Measurements from ENCODE around the gene SAP130.

SAP130 gene

DNA sequence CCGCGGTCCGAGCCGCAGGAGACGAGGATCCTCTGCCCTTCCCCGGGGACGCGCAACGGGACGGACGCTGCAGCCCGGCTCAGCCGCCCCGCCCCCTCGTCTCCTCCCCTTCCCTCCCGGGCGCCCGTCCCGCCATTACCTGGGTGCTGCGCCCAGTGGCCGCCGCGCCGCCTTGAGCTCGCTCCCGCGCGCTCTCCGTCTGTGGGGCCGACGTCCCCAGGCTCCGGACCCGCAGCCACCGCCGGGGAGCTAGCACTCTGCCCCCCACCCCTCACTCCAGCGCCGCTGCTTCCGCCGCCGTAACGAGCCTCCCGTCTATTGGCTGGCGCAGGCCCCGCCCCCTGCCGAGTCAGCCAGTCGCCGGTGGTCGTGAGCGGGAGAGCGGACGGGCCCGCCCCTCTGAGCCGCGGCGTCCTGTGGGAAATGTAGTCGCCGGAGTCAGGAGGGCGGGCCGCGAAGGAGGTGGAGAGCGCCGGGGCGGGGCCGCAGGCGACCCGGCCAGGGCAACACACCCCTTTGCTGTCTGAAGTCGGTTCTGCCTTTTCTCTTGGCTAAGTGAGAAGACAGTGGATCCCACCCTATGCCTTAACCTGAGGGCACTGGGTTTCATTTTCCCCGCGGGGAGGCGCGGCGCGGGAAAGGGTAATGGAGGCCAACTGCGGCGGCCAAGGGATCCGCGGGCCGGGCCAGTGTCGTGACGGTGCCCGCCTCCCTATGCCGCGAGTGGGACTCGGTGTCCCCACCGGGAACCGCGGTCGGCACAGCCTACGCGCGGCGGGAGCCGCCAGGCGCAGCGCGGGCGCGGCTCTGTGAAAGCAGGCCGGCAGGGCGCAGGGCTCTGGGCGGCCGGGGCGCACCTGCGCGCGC is at the start of gene SAP130:
Gene SAP130, minus strand, starts transcription at position 259 of the 867 bp plus-strand sequence. CDS start 1,767 bp downstream, outside the sequence.
- peak; percentile 91 for DNase-seq

DNA sequence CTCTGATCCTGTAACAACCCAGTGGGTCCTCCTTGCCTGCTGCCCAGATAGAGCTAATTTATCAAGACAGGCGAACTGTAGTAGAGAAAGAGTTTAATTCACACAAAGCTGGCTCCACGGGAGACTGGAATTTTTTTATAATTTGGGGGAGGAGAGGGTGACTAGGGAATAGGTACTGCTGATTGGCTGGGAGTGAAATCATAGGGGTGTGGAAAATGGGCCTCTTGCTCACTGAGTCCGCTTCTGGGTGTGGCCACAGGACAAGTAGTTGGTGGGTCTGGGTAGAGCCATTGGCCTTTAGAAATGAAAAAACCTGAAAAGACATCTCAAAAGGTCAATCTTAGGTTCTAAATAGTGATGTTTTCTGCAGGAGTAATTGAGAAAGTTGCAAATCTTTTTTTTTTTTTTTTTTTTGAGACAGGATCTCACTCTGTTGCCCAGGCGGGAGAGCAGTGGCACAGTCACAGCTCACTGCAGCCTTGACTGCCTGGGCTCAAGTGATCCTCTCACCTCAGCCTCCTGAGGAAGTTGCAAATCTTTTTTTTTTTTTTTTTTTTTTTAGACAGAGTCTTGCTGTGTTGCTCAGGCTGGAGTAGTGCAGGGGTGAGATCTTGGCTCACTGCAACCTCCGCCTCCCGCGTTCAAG is 48.7 kb upstream of the SAP130 start:
- no peak for DNase-seq

DNA sequence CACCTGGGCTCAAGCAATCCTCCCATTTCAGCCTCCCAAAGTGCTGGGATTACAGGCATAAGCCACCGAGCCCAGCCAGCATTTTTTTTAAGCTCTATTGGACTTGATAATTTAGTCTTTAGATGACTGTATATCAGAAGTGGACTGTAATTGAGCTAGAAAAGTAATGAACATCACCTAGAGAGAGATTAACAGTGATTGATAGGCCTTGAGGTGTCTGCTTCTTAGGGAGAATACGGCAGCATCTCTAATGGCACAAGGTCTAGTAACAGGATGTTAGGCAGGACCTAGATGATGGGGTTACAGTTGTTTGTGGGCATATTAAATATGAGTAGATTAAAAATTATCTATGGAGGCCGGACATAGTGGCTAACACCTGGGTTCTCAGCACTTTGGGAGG is 45.4 kb upstream of the SAP130 start:
- DNase-seq = no peak

DNA sequence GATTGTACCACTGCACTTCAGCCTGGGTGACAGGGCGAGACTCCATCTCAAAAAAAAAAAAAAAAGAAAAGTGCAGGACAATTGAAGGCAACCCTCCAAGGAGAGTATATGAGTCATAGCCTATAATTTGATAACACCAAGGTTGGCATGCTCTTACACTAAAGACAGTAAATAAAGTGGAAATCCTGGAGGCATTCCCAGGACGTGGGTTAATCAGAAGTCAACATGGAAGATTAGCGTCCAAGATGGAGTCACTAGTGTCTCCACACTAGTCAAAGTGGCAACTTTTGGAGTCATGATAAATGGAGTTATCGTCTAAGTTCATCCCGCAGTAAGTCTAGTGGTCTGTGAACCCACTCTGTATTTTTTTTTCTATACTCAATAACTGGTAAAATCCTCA is 41.9 kb upstream of the SAP130 start:
- no peak for DNase-seq

DNA sequence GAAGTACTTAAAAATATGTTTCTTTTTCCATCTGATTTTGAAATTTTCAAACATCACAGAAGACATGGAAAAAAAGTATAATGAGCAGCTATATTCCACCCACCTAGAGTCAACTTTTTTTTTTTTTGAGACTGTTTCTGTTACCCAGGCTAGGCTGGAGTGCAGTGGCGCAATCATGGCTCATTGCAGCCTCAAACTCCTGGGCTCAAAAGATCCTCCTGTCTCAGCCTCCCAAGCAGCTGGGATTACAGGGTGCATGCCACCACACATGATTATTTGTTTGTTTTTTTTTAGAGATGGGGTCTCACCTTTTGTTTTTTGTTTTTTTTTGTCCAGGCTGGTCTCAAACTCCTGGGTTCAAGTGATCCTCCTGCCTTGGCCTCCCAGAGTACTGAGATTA is 36.5 kb upstream of the SAP130 start:
- no peak for DNase-seq

DNA sequence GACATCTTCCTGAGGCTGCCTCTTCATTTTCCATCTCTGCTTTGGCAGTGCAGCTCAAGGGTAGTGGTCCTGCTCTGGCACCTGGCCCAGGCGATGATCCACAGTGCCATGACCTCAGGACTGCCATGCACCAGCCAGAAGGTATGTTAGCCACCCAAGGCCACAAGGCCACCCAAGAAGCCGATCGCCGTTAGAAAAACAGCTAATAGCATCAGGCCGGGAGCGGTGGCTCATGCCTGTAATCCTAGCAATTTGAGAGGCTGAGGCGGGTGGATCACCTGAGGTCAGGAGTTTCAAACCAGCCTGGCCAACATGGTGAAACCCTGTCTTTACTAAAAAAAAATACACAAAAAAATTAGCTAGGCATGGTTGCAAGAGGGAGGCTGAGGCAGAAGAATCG is 34.7 kb upstream of the SAP130 start:
- no peak for DNase-seq

DNA sequence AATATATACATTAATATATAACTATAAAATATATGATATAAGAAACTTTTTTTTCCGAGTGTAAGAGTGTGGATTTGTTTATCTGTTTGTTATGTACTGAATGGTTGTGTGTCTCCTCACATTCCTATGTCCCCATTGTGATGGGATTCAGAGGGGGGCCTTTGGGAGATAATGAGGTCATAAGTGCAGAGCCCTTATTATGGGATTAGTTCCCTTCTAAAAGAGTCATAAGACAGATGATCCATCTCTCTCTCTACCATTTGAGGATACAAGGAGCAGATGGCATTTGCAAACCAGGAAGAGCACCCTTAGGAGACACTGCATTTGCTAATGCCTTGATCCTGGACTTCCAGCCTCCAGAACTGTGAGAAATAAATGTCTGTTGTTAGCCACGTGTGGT is 30.3 kb upstream of the SAP130 start:
- DNase-seq = no peak

DNA sequence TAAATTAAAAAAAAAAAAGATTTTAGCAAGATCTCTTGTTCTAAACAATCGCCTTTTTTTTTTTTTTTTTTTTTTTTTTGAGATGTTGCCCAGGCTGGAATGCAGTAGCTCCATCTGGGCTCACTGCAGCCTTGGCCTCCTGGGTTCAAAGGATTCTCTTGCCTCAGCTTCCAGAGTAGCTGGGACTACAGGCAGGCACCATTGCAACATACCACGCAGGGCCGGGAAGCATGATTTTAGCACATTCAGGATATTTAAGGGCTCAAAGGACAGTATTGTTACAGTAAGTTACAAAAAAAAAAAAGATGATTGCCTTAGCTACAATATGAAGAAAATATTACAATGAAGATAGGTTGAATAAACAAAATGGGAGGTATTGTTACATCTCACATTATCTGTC is 29.5 kb upstream of the SAP130 start:
- no peak for DNase-seq

DNA sequence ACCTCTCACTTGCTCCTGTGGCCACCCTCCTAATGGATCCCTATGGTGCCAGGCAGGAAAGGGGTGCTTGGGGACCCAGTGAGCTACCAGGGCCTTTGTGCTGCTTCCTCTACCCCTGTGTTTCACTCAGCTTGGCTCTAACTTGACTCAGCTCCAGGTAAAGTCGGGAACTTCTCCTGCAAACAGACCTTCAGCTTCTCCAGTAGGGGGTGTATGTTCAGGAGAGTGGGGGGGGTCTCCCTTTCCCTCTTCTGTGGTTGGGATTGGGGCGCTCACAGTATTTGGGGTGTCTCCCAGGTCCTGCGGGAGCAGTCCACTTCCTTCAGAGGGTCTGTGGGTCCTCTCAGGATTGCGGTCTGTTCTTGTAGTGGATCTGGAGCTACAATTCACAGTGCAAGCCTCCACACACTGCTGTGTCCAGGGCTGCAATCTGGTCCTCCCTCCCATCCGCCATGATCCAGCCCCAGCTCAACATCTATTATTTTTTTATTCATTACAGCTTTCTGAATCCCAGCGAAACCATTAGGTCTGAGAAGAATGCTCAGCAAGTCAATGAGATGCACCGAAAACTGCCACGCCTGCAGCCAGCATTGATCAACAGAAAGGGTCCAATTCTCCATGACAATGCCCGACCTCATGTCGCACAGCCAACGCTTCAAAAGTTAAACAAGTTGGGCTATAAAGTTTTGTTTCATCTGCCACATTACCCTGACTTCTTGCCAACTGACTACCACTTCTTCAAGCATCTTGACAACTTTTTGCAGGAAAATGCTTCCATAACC is 26.4 kb upstream of the SAP130 start:
- no peak for DNase-seq

DNA sequence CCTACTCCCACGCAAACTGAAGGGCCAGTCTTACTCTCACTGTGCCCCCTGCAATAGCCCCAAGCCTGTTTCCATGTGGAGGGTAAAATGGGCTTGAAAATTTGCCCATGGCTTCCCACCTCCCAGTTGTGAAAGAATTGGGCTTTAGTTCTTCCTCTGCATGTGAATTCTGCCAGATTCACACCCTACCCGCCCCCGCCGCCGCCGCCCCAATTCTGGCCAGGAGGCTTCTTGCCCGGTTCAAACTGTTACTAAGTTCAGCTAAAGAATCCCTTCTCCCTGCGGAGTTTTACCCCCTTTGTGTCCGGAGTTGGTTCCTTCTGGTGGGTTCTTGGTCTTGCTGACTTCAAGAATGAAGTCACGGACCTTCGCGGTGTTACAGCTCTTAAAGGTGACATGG is 25.5 kb upstream of the SAP130 start:
- DNase-seq = no peak

DNA sequence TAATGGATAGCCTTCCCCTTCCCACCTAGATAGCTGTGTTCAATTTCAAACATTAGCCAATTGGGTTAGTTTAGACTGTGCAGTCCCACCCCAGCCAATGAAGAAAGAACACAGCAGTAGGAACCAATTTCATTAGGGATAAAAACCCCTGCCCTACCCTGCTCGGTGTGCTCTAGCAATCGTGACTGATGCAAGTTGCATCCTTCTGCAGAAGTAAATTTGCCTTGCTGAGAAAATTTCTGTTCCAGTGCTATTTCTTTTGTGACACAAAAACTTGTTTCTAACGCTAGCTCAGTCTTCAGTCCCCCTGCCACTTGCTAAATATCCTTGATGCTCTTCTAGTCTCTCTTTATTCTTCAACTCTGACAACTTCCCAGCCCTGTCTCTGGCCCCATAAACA is 15.2 kb upstream of the SAP130 start:
- DNase-seq = no peak

DNA sequence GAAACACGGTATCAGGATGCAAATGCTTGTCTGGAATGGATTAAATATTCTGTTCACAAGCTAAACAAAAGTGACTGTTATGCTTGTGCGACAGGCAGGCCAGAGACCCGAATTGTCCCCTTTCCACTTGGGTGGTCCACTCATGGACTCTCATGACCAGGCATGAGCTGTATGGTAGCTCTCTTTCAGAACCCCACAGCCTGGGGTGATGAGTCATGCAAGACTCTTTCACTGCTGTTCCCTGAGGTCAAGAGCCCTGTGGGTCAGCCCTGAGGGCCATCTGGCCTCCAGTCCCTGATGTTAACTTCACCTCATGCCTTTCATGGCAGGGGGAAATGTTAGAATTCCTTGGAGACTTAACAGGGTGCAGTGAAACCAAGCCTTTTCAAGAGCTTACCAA is 13.7 kb upstream of the SAP130 start:
- DNase-seq = no peak

DNA sequence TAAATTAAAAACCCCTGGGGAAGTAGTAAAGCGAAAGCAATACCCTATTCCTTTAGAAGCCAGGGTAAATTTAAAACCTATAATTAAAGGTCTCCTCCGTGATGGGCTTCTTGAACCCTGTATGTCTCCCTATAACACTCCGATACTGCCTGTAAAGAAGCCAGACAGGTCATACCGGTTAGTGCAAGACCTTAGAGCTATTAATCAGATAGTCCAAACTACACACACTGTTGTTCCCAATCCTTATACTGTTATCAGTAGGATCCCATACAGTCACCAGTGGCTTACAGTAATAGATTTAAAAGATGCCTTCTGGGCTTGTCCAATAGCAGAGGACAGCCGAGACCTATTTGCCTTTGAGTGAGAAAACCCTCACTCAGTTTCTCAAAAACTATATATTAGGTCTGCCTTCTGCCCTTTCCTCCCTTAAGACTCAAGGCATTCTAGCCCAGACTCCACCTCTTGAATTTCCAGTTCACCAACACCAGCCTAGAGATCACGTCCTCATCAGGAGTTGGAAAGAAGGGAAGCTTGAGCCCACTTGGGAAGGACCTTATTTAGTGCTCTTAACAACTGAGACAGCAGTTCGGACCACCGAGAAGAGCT is 12.4 kb upstream of the SAP130 start:
- no peak for DNase-seq

DNA sequence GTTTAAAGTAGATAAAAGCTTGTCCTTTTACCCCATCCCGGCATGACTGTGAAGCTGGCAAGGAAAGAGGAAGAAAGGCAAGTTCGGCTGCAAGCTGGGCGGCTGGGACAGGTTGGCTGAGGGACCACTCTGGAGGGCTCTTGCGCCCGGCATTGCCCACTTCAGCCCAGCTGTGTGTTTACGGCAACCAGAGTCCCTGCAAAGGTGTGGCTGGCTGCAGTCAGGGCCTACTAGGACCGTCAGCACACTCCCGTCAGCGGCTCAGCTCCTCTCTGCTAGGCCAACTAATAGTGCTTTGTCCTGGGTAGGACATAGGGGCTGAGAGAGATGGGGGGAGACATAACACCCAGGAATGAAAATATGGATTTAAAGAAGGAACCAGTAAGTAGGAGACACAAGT is 11.7 kb upstream of the SAP130 start:
- DNase-seq = no peak

DNA sequence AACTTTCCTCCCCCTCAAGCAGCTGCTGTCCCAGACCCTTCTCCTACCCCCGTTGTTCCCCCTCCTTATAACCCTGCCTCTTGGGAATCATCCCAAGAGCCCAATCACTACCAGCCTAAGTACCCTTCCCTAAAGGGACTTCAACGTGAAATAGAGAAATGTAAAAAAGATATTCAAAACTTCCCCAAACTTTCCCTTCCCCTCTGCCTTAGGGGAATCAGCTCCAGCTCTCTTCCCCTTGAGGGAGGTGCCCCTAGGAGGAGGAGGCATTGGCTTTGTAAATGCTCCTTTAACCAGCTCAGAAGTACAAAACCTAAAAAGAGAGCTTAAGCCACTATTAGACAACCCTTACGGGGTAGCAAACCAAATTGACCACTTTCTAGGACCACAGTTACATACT is 10.6 kb upstream of the SAP130 start:
- DNase-seq = no peak

DNA sequence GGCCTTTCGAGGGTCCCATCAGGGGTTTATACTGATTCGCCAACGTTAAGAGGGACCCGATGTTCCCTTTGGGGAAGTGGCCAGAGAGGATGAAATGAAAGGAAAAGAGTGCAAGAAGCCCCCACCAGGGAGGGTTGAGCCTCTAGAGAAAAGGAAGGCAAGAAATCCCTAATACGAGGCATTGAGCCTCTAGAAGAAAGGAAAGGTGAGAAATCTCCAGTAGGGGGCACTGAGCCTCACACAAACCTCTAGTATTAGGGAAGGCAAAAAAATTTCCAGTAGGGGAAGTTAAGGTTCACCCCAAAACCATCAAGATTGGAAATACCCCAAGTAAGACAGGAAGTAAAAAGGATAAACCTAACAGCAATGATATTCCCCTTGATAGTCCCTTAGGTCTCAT is 9.8 kb upstream of the SAP130 start:
- DNase-seq = no peak

DNA sequence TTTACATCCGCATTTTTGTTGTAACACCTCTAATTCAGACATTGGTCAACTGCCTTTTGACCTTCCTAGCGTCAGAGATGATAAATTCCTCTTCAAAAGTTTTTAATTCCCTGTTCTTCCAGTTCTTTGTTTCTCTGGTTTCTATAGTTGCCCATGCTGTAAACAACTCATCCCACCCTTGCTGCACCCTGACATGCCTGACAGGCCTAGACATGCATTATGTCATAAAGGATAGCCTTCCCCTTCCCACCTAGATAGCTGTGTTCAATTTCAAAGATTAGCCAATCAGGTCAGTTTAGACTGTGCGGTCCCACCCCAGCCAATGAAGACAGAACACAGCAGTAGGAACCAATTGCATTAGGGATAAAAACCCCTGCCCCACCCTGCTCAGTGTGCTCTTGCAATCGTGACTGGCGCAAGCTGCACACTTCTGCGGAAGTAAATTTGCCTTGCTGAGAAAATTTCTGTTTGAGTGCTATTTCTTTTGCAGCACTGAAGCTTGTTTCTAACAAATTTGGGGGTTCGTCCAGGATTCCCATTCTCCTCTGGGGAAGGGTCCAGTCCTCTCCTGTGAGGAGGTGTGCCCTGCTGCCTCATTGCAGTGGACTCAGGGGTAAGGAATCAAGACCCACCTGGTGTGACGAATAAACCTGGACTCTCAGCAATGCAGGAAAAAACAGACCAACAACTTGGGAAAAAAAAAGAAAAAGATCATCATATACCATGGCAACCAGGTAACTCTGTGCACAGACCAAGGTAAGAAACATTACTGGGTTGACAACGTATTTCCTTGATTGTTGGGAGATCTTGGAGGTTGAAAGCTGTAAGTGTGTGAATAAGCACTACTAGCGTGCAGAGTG is 9.1 kb upstream of the SAP130 start:
- DNase-seq = no peak

DNA sequence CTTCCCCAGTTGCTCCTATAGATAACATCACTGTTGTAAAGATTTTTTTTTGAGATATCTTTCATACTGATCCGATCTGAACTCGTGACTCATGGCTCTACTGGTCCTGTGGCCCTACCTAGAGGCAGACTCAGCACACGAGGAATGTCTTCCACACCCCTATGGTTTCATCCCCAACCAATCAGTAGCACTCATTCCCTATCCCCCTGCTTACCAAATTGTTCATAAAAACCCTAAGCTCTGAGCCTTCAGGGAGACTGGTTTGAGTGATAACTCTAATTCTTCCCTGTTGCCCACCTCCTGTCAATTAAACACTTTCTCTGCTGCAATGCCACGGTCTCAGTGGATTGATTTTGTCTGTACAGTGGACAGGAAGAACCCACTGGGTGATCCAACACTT is 4.2 kb upstream of the SAP130 start:
- no peak for DNase-seq

DNA sequence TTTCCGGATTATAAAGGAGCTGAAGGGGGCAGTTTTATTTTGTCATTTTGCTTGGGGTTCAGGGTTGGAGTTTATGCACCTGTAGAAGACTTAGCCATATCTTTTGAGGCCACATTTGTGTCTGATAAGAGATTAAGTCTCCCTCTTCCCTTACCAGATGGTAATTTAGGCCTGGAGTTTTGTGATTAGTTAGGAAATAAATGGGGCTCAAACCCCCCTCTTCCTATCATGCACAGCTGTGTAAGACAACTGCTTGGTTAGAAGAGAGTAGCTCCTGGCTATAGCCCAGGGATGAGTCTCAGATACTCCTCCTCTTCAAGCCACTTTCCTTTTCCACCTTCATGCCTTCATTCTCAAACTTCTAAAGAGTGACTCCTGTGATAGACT is 802 bp upstream of the SAP130 start:
- DNase-seq = no peak

DNA sequence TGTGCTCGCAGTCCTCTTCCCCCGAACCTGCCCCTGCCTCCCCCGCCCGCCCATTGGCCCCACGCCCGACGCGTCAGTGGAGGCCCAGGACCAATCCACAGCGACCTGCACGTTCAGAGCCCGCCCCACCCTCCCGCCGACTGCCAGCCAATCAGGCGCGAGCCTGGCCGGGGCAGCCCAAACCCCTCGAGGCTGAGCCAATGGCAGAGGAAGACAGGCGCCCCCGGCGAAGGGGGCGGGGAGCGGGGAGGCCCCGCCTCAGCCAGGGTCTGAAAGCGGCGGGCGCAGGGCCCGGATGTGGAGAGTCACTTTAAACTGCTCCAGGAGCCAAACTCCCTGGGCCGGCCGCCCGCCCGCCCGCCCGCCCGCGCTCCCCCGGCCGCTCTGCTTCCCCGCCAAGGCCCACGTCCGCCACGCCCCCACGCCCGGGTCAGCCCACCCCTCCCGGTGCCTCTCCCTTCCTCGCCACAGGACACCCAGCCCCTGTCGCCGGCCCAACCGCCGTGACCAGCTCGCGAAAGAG is 520 bp downstream of the SAP130 start:
- DNase-seq = peak; percentile 91

DNA sequence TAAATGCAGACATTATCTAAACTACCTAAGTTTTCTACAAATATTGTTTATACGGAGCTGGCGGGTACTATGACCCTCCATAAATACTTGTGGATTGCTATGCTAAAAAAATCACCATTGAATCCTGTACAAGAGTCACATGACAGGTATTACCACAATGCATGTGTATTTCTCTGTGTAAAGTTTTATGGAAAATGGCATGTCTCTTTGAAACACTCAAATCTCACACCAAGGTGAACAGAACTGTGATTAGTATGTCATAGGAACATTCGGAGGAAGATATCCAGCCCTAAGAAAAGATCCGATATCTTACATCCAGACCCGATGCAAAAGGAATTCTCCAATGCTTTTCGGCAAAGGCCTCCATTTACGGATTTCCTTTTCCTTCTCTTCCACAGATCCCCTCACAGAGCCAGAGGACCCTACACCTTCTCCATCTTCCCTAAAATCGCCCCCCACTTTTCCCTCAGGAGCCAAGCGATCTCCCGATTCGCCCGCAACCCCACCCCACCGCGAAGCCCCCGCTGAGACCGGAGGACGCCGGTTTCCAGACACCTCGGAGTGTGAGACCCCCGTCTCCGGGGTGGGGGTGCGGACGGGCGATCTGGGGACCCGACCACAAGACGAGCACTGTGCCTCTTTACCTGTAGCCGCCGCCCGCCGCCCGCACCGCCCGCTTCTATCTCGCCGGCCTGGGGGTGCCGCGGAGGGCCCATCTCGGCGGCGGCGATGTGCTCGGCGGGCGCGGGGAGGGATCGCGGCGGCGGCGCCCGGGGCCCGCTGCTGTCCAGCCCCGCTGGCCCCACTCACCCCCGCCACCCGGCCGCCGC is 1.2 kb downstream of the SAP130 start:
- DNase-seq = peak; percentile 5
